H1 (cell line): ENCODE data around the gene GPBP1L1. TPM values are rescaled to one million over a fixed set of nuclear protein-coding genes. Genes with fewer than 3 reads are reported as not detected.

Source experiments
- CTCF ChIA-PET: fragments of 300-600 bp; sonication (Branson Sonifier 250); formaldehyde crosslinking; loops from one replicate; lab custom pipeline; 2021; ENCODE audit not compliant: partially characterized antibody; lab: Charles Lee
- POLR2A ChIA-PET: fragments of 300-600 bp; sonication (Branson Sonifier 250); formaldehyde crosslinking; loops from one replicate; lab custom pipeline; 2021; ENCODE audit warnings: inconsistent platforms; ENCODE audit not compliant: partially characterized antibody; lab: Charles Lee
- DNase-seq, 2 experiments: peaks; one replicate each; pipeline versions ENCODE4 v3.0.0 to v3.0.0-alpha.2; 2010 to 2022; ENCODE audit warnings: low spot score in 2 of 2, low read depth in 1 of 2, mixed read lengths in 1 of 2
- FAIRE-seq: peaks from 2 replicates; lab custom pipeline; 2011; peaks lifted over from hg19 to GRCh38; lab: Jason Lieb, UNC
- H2AFZ ChIP-seq: 2 replicates; pipeline ENCODE4 v1.8.1; 2012; ENCODE audit warnings: low read length, inconsistent platforms
- H2AK5ac ChIP-seq: 2 replicates; pipeline ENCODE4 v1.6.1; 2013; ENCODE audit warnings: low read depth, low read length
- H2BK120ac ChIP-seq: replicated peaks from 2 replicates; pipeline ENCODE3; 2013; ENCODE audit warnings: low read depth, low read length, inconsistent platforms
- H2BK12ac ChIP-seq: 2 replicates; pipeline ENCODE4 v1.6.1; 2013; ENCODE audit warnings: low read depth, low read length
- H2BK15ac ChIP-seq: 2 replicates; pipeline ENCODE4 v1.6.1; 2013; ENCODE audit warnings: low read length
- H2BK20ac ChIP-seq: 2 replicates; pipeline ENCODE4 v1.6.1; 2013; ENCODE audit warnings: low read length
- H2BK5ac ChIP-seq: 2 replicates; pipeline ENCODE4 v1.6.1; 2013; ENCODE audit warnings: low read depth, low read length
- H3K14ac ChIP-seq: 2 replicates; pipeline ENCODE4 v1.6.1; 2013; ENCODE audit warnings: inconsistent platforms; ENCODE audit not compliant: insufficient read length
- H3K18ac ChIP-seq: 2 replicates; pipeline ENCODE4 v1.6.1; 2013; ENCODE audit warnings: low read length; ENCODE audit errors: extremely low read depth
- H3K23ac ChIP-seq: 2 replicates; pipeline ENCODE4 v1.6.1; 2013; ENCODE audit warnings: inconsistent platforms; ENCODE audit not compliant: insufficient read length
- H3K23me2 ChIP-seq: 2 replicates; pipeline ENCODE4 v1.6.1; 2013; ENCODE audit warnings: low read depth, low read length
- H3K27ac ChIP-seq: 2 replicates; pipeline ENCODE4 v1.6.1; 2011; ENCODE audit warnings: low read depth, low read length, inconsistent platforms
- H3K27me3 ChIP-seq, 4 experiments: replicated peaks in 1 of 4; 1 replicate in 1 of 4; 2 replicates in 3 of 4; pipeline versions ENCODE4 v1.6.1 to v1.8.1; 2011 to 2013; ENCODE audit warnings: low read length in 3 of 4, mild to moderate bottlenecking in 3 of 4, inconsistent platforms in 2 of 4, mixed read lengths in 2 of 4, moderate library complexity in 1 of 4; ENCODE audit not compliant: control insufficient read depth in 3 of 4, insufficient read depth in 3 of 4; ENCODE audit errors: extremely low read depth in 1 of 4
- H3K36me3 ChIP-seq, 4 experiments: 2 replicates each; pipeline versions ENCODE4 v1.6.1 to v1.8.1; 2011 to 2013; ENCODE audit warnings: mild to moderate bottlenecking in 4 of 4, low read length in 3 of 4, moderate library complexity in 2 of 4, control low read depth in 1 of 4, inconsistent platforms in 1 of 4; ENCODE audit not compliant: insufficient read depth in 4 of 4, control insufficient read depth in 2 of 4
- H3K4ac ChIP-seq: replicated peaks from 2 replicates; pipeline ENCODE3; 2013; ENCODE audit warnings: low read length, low read depth, mixed read lengths, inconsistent platforms; ENCODE audit not compliant: insufficient read length
- H3K4me1 ChIP-seq, 4 experiments: replicated peaks in 1 of 4; 1 replicate in 1 of 4; 2 replicates in 3 of 4; pipeline versions ENCODE4 v1.6.1 to v1.8.1; 2011 to 2013; ENCODE audit warnings: low read length in 3 of 4, inconsistent platforms in 2 of 4, mixed read lengths in 1 of 4; ENCODE audit not compliant: insufficient read depth in 4 of 4, control insufficient read depth in 3 of 4
- H3K4me2 ChIP-seq, 2 experiments: 2 replicates each; pipeline versions ENCODE4 v1.6.1 to v1.8.1; 2011 to 2013; ENCODE audit warnings: low read depth in 2 of 2, low read length in 2 of 2, control low read depth in 1 of 2, inconsistent platforms in 1 of 2, mild to moderate bottlenecking in 1 of 2; ENCODE audit not compliant: insufficient read depth in 1 of 2
- H3K4me3 ChIP-seq, 4 experiments: fragments of 200-600, 300-600 bp in 1 of 4; sonication (generic), shearing (Covaris generic), sonication (Bioruptor Twin) in 1 of 4; 2 replicates each; pipeline versions ENCODE4 v1.5.1 to v1.8.1; 2011 to 2016; ENCODE audit warnings: low read length in 4 of 4, low read depth in 3 of 4, control low read depth in 2 of 4, inconsistent platforms in 2 of 4, mild to moderate bottlenecking in 2 of 4, mixed read lengths in 1 of 4, moderate library complexity in 1 of 4; ENCODE audit not compliant: insufficient read depth in 2 of 4; ENCODE audit errors: extremely low read depth in 1 of 4
- H3K56ac ChIP-seq: replicated peaks from 2 replicates; pipeline ENCODE3; 2013; ENCODE audit warnings: low read depth, mild to moderate bottlenecking, mixed read lengths, low read length, inconsistent platforms; ENCODE audit not compliant: insufficient read length
- H3K79me1 ChIP-seq: 2 replicates; pipeline ENCODE4 v1.6.1; 2013; ENCODE audit warnings: low read depth, low read length, control low read depth
- H3K79me2 ChIP-seq, 2 experiments: 2 replicates each; pipeline versions ENCODE4 v1.6.1 to v1.8.1; 2012 to 2013; ENCODE audit warnings: low read length in 2 of 2, mild to moderate bottlenecking in 2 of 2, inconsistent platforms in 1 of 2; ENCODE audit not compliant: insufficient read depth in 2 of 2, control insufficient read depth in 1 of 2
- H3K9ac ChIP-seq, 4 experiments: replicated peaks in 1 of 4; 1 replicate in 1 of 4; 2 replicates in 3 of 4; pipeline versions ENCODE4 v1.6.1 to v1.8.1; 2011 to 2013; ENCODE audit warnings: low read depth in 3 of 4, low read length in 3 of 4, control low read depth in 2 of 4, mild to moderate bottlenecking in 2 of 4, moderate library complexity in 2 of 4, inconsistent platforms in 1 of 4; ENCODE audit errors: extremely low read depth in 1 of 4
- H3K9me3 ChIP-seq, 2 experiments: 2 replicates each; pipeline versions ENCODE4 v1.6.1 to v1.8.1; 2012 to 2013; ENCODE audit warnings: mild to moderate bottlenecking in 2 of 2, moderate library complexity in 2 of 2, control low read depth in 1 of 2, inconsistent platforms in 1 of 2, low read depth in 1 of 2, low read length in 1 of 2, mixed read lengths in 1 of 2; ENCODE audit not compliant: insufficient read depth in 2 of 2
- H4K20me1 ChIP-seq, 2 experiments: replicated peaks in 1 of 2; 2 replicates each; pipeline versions ENCODE3 to v1.8.1; 2011 to 2013; ENCODE audit warnings: inconsistent platforms in 2 of 2, low read length in 2 of 2, mild to moderate bottlenecking in 1 of 2; ENCODE audit not compliant: insufficient read depth in 2 of 2, control insufficient read depth in 1 of 2
- H4K5ac ChIP-seq: 2 replicates; pipeline ENCODE4 v1.6.1; 2013; ENCODE audit warnings: low read length, low read depth, mixed read lengths, inconsistent platforms; ENCODE audit not compliant: insufficient read length
- H4K8ac ChIP-seq: 2 replicates; pipeline ENCODE4 v1.8.0; 2013; ENCODE audit warnings: mild to moderate bottlenecking, moderate library complexity, low read length, inconsistent platforms; ENCODE audit not compliant: insufficient read depth; ENCODE audit errors: extremely low read depth
- H4K91ac ChIP-seq: replicated peaks from 2 replicates; pipeline ENCODE3; 2013; ENCODE audit warnings: low read length, mixed read lengths, inconsistent platforms; ENCODE audit not compliant: insufficient read length
- CBX5 ChIP-seq: fragments of 300-800, 300-1000 bp; sonication (generic); IDR thresholded peaks from 2 replicates; pipeline ENCODE4 v1.7.1; 2016; ENCODE audit warnings: antibody characterized with exemption, low read length, low read depth
- JUND ChIP-seq: IDR thresholded peaks from 2 replicates; pipeline ENCODE4 v1.6.1; 2011; ENCODE audit warnings: mild to moderate bottlenecking, improper control_type of control experiment, low read length
- POLR2A ChIP-seq, 2 experiments: IDR thresholded peaks; 1 replicate in 1 of 2; 2 replicates in 1 of 2; pipeline ENCODE4 v1.6.1; 2011; ENCODE audit warnings: low read depth in 2 of 2, low read length in 2 of 2, mild to moderate bottlenecking in 2 of 2; ENCODE audit errors: control extremely low read depth in 1 of 2
- RFX5 ChIP-seq: IDR thresholded peaks from 2 replicates; pipeline ENCODE4 v1.6.1; 2011; ENCODE audit warnings: low read depth, low read length, improper control_type of control experiment, borderline replicate concordance
- SP1 ChIP-seq: IDR thresholded peaks from 2 replicates; pipeline ENCODE4 v1.6.1; 2011; ENCODE audit warnings: low read depth, low read length
- YY1 ChIP-seq: IDR thresholded peaks from 2 replicates; pipeline ENCODE4 v1.6.1; 2011; ENCODE audit warnings: low read depth, mild to moderate bottlenecking, low read length
- WGBS, 2 experiments: shearing (Covaris generic) in 1 of 2; methylation state at CpG; one replicate each; pipeline versions ENCODE4 v1.1.6 to v1.1.7; 2013 to 2015; ENCODE audit warnings: low lambda C conversion rate in 2 of 2, mixed read lengths in 2 of 2, inconsistent platforms in 1 of 2, low coverage in 1 of 2, missing lambda C conversion rate in 1 of 2; ENCODE audit not compliant: insufficient replicate concordance in 2 of 2, insufficient coverage in 1 of 2, insufficient read length in 1 of 2; ENCODE audit errors: extremely low coverage in 1 of 2, missing lambda C conversion rate in 1 of 2; 5-methylcytosine and 5-hydroxymethylcytosine counted together
- polyA plus RNA-seq, 7 experiments: library from polyadenylated mRNA; depleted of rRNA in 3 of 7; stranded (reverse) in 5 of 7; unstranded in 2 of 7; fragments of >200 nt in 5 of 7; fragments of 200-250 nt in 2 of 7; gene quantifications; 1 replicate in 5 of 7; 2 replicates in 1 of 7; 4 replicates in 1 of 7; pipeline versions ENCODE4 v1.2.1 to v1.2.3, GENCODE V29; 2011 to 2013; ENCODE audit warnings: missing spikeins in 2 of 7, mixed read lengths in 2 of 7
- total RNA-seq: library from RNA; stranded (reverse); fragmentation: NEBNext Ultra II Directional; extraction: Animal tissue kit (Norgen Biotek cat#: 25700); gene quantifications from 2 replicates; pipeline ENCODE4 v1.2.1, GENCODE V29; 2021

GPBP1L1 gene
- total and polyA plus RNA-seq, 2 of the 8 experiments (the other 6 are each of a cell fraction or from before 2014, with no cell fraction given): 70.1 to 119 TPM

DNA sequence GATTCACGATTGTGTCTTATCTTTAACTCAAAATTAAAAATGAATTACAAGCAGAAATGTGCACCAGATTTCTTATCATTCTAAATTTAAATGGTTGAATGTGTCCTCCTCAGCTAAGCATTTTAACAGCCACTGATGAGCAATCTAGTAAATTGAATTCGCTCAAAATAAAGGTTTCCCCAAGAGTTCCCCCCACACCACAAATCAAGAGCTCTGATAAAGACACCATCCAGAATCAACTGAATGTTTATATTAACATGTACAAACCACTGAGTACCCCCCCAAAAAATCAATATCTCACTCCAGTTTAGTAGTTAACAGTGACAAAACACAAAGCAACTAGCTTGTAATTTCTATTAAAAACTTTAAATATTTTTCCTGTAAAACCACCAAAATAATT, 1.9 kb downstream of the GPBP1L1 start:
- no peak overlapping the region for H4K5ac ChIP-seq
- H3K14ac ChIP-seq: no peak overlapping the region
- H3K4ac ChIP-seq: no peak overlapping the region
- H2BK15ac ChIP-seq: no peak overlapping the region
- peak overlapping the region; percentile 60 to 97 for H3K4me2 ChIP-seq
- H3K4me3 ChIP-seq: peak overlapping the region; percentile 96 to 99 (median 98); a peak in 6 of 8 replicates
- DNase-seq: no peak
- H3K27me3 ChIP-seq: no peaks in the 10 kb centered on the region
- H3K79me1 ChIP-seq: no peaks in the 10 kb centered on the region
- H4K91ac ChIP-seq: no peak overlapping the region
- no peak overlapping the region for H2BK12ac ChIP-seq
- 88% methylated on average over 2 of the region's 2 CpGs; no CpG with 5 or more reads in 1 of the 2 experiments for WGBS, 2 experiments
- H4K8ac ChIP-seq: no peak overlapping the region
- POLR2A ChIA-PET: interaction anchor here (2.0 to 2.5 kb wide), 2 partner anchors 11 to 70 kb away, joined by 6 to 11 read pairs; no protein-coding TSS in a partner anchor
- H3K56ac ChIP-seq: no peak overlapping the region
- no peak overlapping the region for H2AFZ ChIP-seq
- no peaks in the 10 kb centered on the region for H3K9me3 ChIP-seq
- peaks cover 0 to 14% (median 3%) of the 10 kb centered on the region in 4 experiments; a peak in 6 of 7 replicates for H3K4me1 ChIP-seq
- H3K18ac ChIP-seq: no peak overlapping the region
- no peak overlapping the region for H2AK5ac ChIP-seq
- CTCF ChIA-PET: interaction anchor here (0.8 to 1.5 kb wide), 2 partner anchors 11 to 195 kb away, joined by 3 read pairs; no protein-coding TSS in a partner anchor
- H2BK20ac ChIP-seq: no peak overlapping the region
- H2BK120ac ChIP-seq: no peak overlapping the region
- H3K23ac ChIP-seq: no peak overlapping the region
- H4K20me1 ChIP-seq: peaks cover 4 to 5% of the 10 kb centered on the region in 2 experiments
- no peak overlapping the region for H3K27ac ChIP-seq
- H3K79me2 ChIP-seq: peaks cover 25 to 84% of the 10 kb centered on the region in 2 experiments
- H2BK5ac ChIP-seq: no peak overlapping the region
- H3K9ac ChIP-seq: no peak overlapping the region
- H3K36me3 ChIP-seq: no peaks in the 10 kb centered on the region
- TF ChIP-seq POLR2A (IDR thresholded peaks at IDR 0.05; ENCODE audit: control extremely low read depth in 1 of 2, low read depth in 2 of 2, low read length in 2 of 2) (no peak), RFX5 (no peak), JUND (no peak), YY1 (no peak), CBX5 (no peak), SP1 (no peak)
- H3K23me2 ChIP-seq: peaks cover 7% of the 10 kb centered on the region
- no peak for FAIRE-seq
